Parathyroid adenoma (tissue), 2 donors: ENCODE results near the gene PRKCA.

Experiments used
- H2AFZ ChIP-seq: fragments of 300-600 bp; sonication (generic); one replicate; pipeline ENCODE4 v1.7.0; 2017; ENCODE audit warnings: antibody characterized with exemption, mild to moderate bottlenecking
- H3K27ac ChIP-seq: fragments of 300-600 bp; sonication (generic); one replicate; pipeline ENCODE4 v1.7.0; 2017
- H3K27me3 ChIP-seq: fragments of 300-600 bp; sonication (generic); one replicate; pipeline ENCODE4 v1.7.0; 2017; ENCODE audit warnings: low read length; ENCODE audit not compliant: control insufficient read depth, insufficient read depth
- H3K36me3 ChIP-seq: fragments of 300-600 bp; sonication (generic); one replicate; pipeline ENCODE4 v1.7.0; 2017; ENCODE audit warnings: low read length; ENCODE audit not compliant: control insufficient read depth, insufficient read depth
- H3K4me1 ChIP-seq: fragments of 300-600 bp; sonication (generic); one replicate; pipeline ENCODE4 v1.7.0; 2017; ENCODE audit warnings: control low read depth
- H3K4me2 ChIP-seq: fragments of 300-600 bp; sonication (generic); one replicate; pipeline ENCODE4 v1.7.0; 2017; ENCODE audit warnings: low read length
- H3K4me3 ChIP-seq: fragments of 300-600 bp; sonication (generic); one replicate; pipeline ENCODE4 v1.7.0; 2017; ENCODE audit warnings: low read depth, low read length
- H3K79me2 ChIP-seq: fragments of 300-600 bp; sonication (generic); one replicate; pipeline ENCODE4 v1.7.0; 2017; ENCODE audit warnings: control low read depth
- H3K9ac ChIP-seq: fragments of 300-600 bp; sonication (generic); one replicate; pipeline ENCODE4 v1.7.0; 2017; ENCODE audit warnings: mild to moderate bottlenecking
- H3K9me3 ChIP-seq: fragments of 300-600 bp; sonication (generic); one replicate; pipeline ENCODE4 v1.7.0; 2017; ENCODE audit warnings: low read length; ENCODE audit not compliant: control insufficient read depth
- CTCF ChIP-seq: fragments of 300-600 bp; sonication (generic); IDR thresholded peaks from one replicate; pipeline ENCODE4 v1.7.0; 2017; ENCODE audit warnings: antibody characterized with exemption, mild to moderate bottlenecking
- donor health status: primary hyperparathyroidism.

PRKCA gene

GRCh38 chr17:66826856-66827255, 524.4 kb downstream of the PRKCA start:
- Histone ChIP-seq H3K9ac (no peak overlapping the region), H3K27me3 (no peaks in the 10 kb centered on the region), H3K4me1 (peaks cover 19% of the 10 kb centered on the region), H3K27ac (no peak overlapping the region), H3K4me2 (no peak overlapping the region), H3K9me3 (no peaks in the 10 kb centered on the region), H2AFZ (no peak overlapping the region), H3K36me3 (no peaks in the 10 kb centered on the region), H3K4me3 (no peak overlapping the region), H3K79me2 (no peaks in the 10 kb centered on the region)
- TF ChIP-seq CTCF, result no peak

- Histone ChIP-seq H3K36me3 (no peaks in the 10 kb centered on the region), H3K79me2 (no peaks in the 10 kb centered on the region), H2AFZ (peak overlapping the region; percentile 86), H3K4me1 (peaks cover 19% of the 10 kb centered on the region), H3K4me3 (no peak overlapping the region), H3K27me3 (no peaks in the 10 kb centered on the region), H3K27ac (peak overlapping the region; percentile 90), H3K9ac (no peak overlapping the region), H3K4me2 (peak overlapping the region; percentile 49), H3K9me3 (no peaks in the 10 kb centered on the region)
- no peak for TF ChIP-seq CTCF
Measured at GRCh38 chr17:66829386-66829864, 527.0 kb downstream of the PRKCA start.

GRCh38 chr17:66829883-66830282, 527.5 kb downstream of the PRKCA start:
- Histone ChIP-seq H3K4me3 (no peak overlapping the region), H3K27me3 (no peaks in the 10 kb centered on the region), H3K9ac (no peak overlapping the region), H3K36me3 (no peaks in the 10 kb centered on the region), H3K4me2 (no peak overlapping the region), H3K79me2 (no peaks in the 10 kb centered on the region), H2AFZ (peak overlapping the region; percentile 86), H3K27ac (peak overlapping the region; percentile 90), H3K4me1 (peaks cover 19% of the 10 kb centered on the region), H3K9me3 (no peaks in the 10 kb centered on the region)
- no peak for TF ChIP-seq CTCF

- Histone ChIP-seq H3K79me2 (no peaks in the 10 kb centered on the region), H3K4me1 (peaks cover 19% of the 10 kb centered on the region), H3K27me3 (no peaks in the 10 kb centered on the region), H3K36me3 (no peaks in the 10 kb centered on the region), H3K9ac (no peak overlapping the region), H2AFZ (peak overlapping the region; percentile 86), H3K27ac (peak overlapping the region; percentile 90), H3K4me2 (no peak overlapping the region), H3K4me3 (no peak overlapping the region), H3K9me3 (no peaks in the 10 kb centered on the region)
- TF ChIP-seq CTCF, result no peak
Measured at GRCh38 chr17:66830451-66830850, 528.0 kb downstream of the PRKCA start.
